Measurements from ENCODE around the gene APCDD1.

Gene APCDD1

GRCh38 chr18:10514601-10515000 is 60.2 kb downstream of the APCDD1 start:
- Histone ChIP-seq H3K27ac (ENCODE audit: low read length) (no peak overlapping the region), H3K4me2 (ENCODE audit: low read length) (no peak overlapping the region), H2AFZ (ENCODE audit: low read depth, low read length) (no peak overlapping the region), H3K9ac (ENCODE audit: low read length) (no peak overlapping the region), H4K20me1 (ENCODE audit: insufficient read depth, low read length) (no peaks in the 10 kb centered on the region), H3K9me3 (ENCODE audit: insufficient read depth, low read length) (no peaks in the 10 kb centered on the region), H3K79me2 (ENCODE audit: low read length) (no peaks in the 10 kb centered on the region), H3K4me1 (ENCODE audit: low read length) (peaks cover 3% of the 10 kb centered on the region), H3K27me3 (ENCODE audit: low read depth, low read length) (peaks cover 26% of the 10 kb centered on the region), H3K36me3 (replicated peaks; ENCODE audit: low read depth, low read length) (no peaks in the 10 kb centered on the region), H3K4me3 (ENCODE audit: low read length) (no peak overlapping the region)
- no peak for TF ChIP-seq CTCF (IDR thresholded peaks at IDR 0.05; ENCODE audit: low read depth, low read length)
- no peak for TF ChIP-seq EZH2phosphoT487 (IDR thresholded peaks at IDR 0.05; ENCODE audit: low read depth)

- Histone ChIP-seq H3K4me3 (ENCODE audit: low read length) (no peak overlapping the region), H3K27me3 (ENCODE audit: low read depth, low read length) (peaks cover 26% of the 10 kb centered on the region), H2AFZ (ENCODE audit: low read depth, low read length) (no peak overlapping the region), H3K4me1 (ENCODE audit: low read length) (peaks cover 7% of the 10 kb centered on the region), H3K36me3 (replicated peaks; ENCODE audit: low read depth, low read length) (no peaks in the 10 kb centered on the region), H3K4me2 (ENCODE audit: low read length) (no peak overlapping the region), H3K27ac (ENCODE audit: low read length) (no peak overlapping the region), H3K9me3 (ENCODE audit: insufficient read depth, low read length) (no peaks in the 10 kb centered on the region), H3K79me2 (ENCODE audit: low read length) (no peaks in the 10 kb centered on the region), H4K20me1 (ENCODE audit: insufficient read depth, low read length) (no peaks in the 10 kb centered on the region), H3K9ac (ENCODE audit: low read length) (no peak overlapping the region)
- TF ChIP-seq CTCF (IDR thresholded peaks at IDR 0.05; ENCODE audit: low read depth, low read length): no peak
- TF ChIP-seq EZH2phosphoT487 (IDR thresholded peaks at IDR 0.05; ENCODE audit: low read depth): no peak
Observed at GRCh38 chr18:10515456-10515855, 61.0 kb downstream of the APCDD1 start.

GRCh38 chr18:10516078-10516477 is 61.6 kb downstream of the APCDD1 start:
- H3K4me1 ChIP-seq (ENCODE audit: low read length): peaks cover 7% of the 10 kb centered on the region
- H3K79me2 ChIP-seq (ENCODE audit: low read length): no peaks in the 10 kb centered on the region
- H3K4me2 ChIP-seq (ENCODE audit: low read length): no peak overlapping the region
- H3K27ac ChIP-seq (ENCODE audit: low read length): no peak overlapping the region
- TF ChIP-seq EZH2phosphoT487 (IDR thresholded peaks at IDR 0.05; ENCODE audit: low read depth): no peak
- TF ChIP-seq CTCF (IDR thresholded peaks at IDR 0.05; ENCODE audit: low read depth, low read length): no peak
- H3K4me3 ChIP-seq (ENCODE audit: low read length): no peak overlapping the region
- peaks cover 26% of the 10 kb centered on the region for H3K27me3 ChIP-seq (ENCODE audit: low read depth, low read length)
- H3K9me3 ChIP-seq (ENCODE audit: insufficient read depth, low read length): no peaks in the 10 kb centered on the region
- no peaks in the 10 kb centered on the region for H3K36me3 ChIP-seq (replicated peaks; ENCODE audit: low read depth, low read length)
- H2AFZ ChIP-seq (ENCODE audit: low read depth, low read length): no peak overlapping the region
- H3K9ac ChIP-seq (ENCODE audit: low read length): no peak overlapping the region
- H4K20me1 ChIP-seq (ENCODE audit: insufficient read depth, low read length): no peaks in the 10 kb centered on the region

GRCh38 chr18:10518595-10519255 is 64.3 kb downstream of the APCDD1 start:
- Histone ChIP-seq H2AFZ (ENCODE audit: low read depth, low read length) (no peak overlapping the region), H3K9me3 (ENCODE audit: insufficient read depth, low read length) (no peaks in the 10 kb centered on the region), H3K27me3 (ENCODE audit: low read depth, low read length) (peaks cover 38% of the 10 kb centered on the region), H3K4me2 (ENCODE audit: low read length) (no peak overlapping the region), H3K4me1 (ENCODE audit: low read length) (peaks cover 7% of the 10 kb centered on the region), H3K9ac (ENCODE audit: low read length) (no peak overlapping the region), H3K27ac (ENCODE audit: low read length) (no peak overlapping the region), H3K36me3 (replicated peaks; ENCODE audit: low read depth, low read length) (no peaks in the 10 kb centered on the region), H3K4me3 (ENCODE audit: low read length) (no peak overlapping the region), H3K79me2 (ENCODE audit: low read length) (no peaks in the 10 kb centered on the region), H4K20me1 (ENCODE audit: insufficient read depth, low read length) (no peaks in the 10 kb centered on the region)
- TF ChIP-seq CTCF (IDR thresholded peaks at IDR 0.05; ENCODE audit: low read depth, low read length) (no peak), EZH2phosphoT487 (IDR thresholded peaks at IDR 0.05; ENCODE audit: low read depth) (no peak)
